ENCODE data around the gene WNT2.

The WNT2 gene

DNA sequence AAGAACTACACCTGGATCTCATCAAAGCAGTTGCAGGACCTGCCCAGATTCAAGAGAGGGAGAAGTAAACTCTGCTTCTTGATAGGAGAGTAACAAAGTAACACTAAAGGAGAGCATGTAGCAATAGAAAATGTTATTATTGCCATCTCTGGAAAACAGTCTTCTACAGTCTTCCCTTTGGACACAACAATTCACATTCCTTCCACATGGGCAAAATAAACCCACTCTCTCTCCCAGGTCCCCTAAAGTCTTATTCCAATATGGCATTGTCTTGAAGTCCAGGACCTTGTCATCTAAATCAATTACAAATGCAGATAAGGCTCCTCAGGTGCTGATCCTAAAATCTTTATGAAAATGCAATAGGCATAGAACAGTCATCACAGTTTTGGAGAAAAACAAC is 10.3 kb upstream of the WNT2 start:
- H3K4me3 ChIP-seq (ENCODE audit: low read length in 2 of 2), result no peak overlapping the region
- H3K4me1 ChIP-seq (ENCODE audit: control insufficient read depth, insufficient read depth, low read length), result no peaks in the 10 kb centered on the region

DNA sequence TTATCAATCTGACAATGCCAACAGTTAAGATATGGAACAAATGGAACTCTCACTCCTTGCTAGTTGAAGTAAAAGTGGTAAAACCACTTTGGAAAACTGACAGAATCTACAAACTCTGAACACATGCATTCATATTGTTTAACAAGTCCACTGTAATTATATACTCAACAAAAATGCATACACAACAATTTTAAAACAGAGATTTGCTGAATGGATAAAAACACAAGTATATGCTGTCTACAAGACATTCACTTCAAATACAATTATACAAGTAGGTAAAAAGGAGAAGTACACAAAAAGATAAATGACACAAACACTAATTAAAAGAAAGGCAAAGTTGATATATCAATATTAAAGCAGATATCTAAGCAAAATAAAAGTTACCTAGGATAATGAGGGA is 9.2 kb upstream of the WNT2 start:
- Histone ChIP-seq H3K4me3 (ENCODE audit: low read length in 2 of 2) (no peak overlapping the region), H3K9ac (ENCODE audit: low read length in 2 of 2) (no peak overlapping the region), H3K27ac (ENCODE audit: low read length) (no peak overlapping the region), H3K27me3 (ENCODE audit: control insufficient read depth in 1 of 2, insufficient read depth in 2 of 2, low read length in 2 of 2) (no peaks in the 10 kb centered on the region), H3K36me3 (ENCODE audit: control insufficient read depth in 2 of 2, insufficient read depth in 2 of 2, low read length in 2 of 2) (no peaks in the 10 kb centered on the region), H3K4me1 (ENCODE audit: control insufficient read depth, insufficient read depth, low read length) (no peaks in the 10 kb centered on the region), H3K9me3 (ENCODE audit: control insufficient read depth in 2 of 2, low read length in 2 of 2) (peaks cover 2 to 3% of the 10 kb centered on the region in 2 donors)

More for the DNA sequence above, 10.3 kb upstream of the WNT2 start:
- Histone ChIP-seq H3K9ac (ENCODE audit: low read length in 2 of 2) (no peak overlapping the region), H3K36me3 (ENCODE audit: control insufficient read depth in 2 of 2, insufficient read depth in 2 of 2, low read length in 2 of 2) (no peaks in the 10 kb centered on the region), H3K27me3 (ENCODE audit: control insufficient read depth in 1 of 2, insufficient read depth in 2 of 2, low read length in 2 of 2) (no peaks in the 10 kb centered on the region), H3K27ac (ENCODE audit: low read length) (no peak overlapping the region), H3K9me3 (ENCODE audit: control insufficient read depth in 2 of 2, low read length in 2 of 2) (peaks cover 2 to 3% of the 10 kb centered on the region in 2 donors)

- no peaks in the 10 kb centered on the region for H3K36me3 ChIP-seq (ENCODE audit: control insufficient read depth in 2 of 2, insufficient read depth in 2 of 2, low read length in 2 of 2)
- H3K9ac ChIP-seq (ENCODE audit: low read length in 2 of 2), result no peak overlapping the region
- peaks cover 2 to 3% of the 10 kb centered on the region in 2 donors for H3K9me3 ChIP-seq (ENCODE audit: control insufficient read depth in 2 of 2, low read length in 2 of 2)
- peaks cover 17% of the 10 kb centered on the region for H3K4me1 ChIP-seq (ENCODE audit: control insufficient read depth, insufficient read depth, low read length)
- H3K27ac ChIP-seq (ENCODE audit: low read length), result no peak overlapping the region
- H3K4me3 ChIP-seq (ENCODE audit: low read length in 2 of 2), result no peak overlapping the region
- H3K27me3 ChIP-seq (ENCODE audit: control insufficient read depth in 1 of 2, insufficient read depth in 2 of 2, low read length in 2 of 2), result peaks cover 22 to 28% of the 10 kb centered on the region in 2 donors
These were observed 3.0 kb upstream of the WNT2 start for GRCh38 chr7:117325836-117326235.

DNA sequence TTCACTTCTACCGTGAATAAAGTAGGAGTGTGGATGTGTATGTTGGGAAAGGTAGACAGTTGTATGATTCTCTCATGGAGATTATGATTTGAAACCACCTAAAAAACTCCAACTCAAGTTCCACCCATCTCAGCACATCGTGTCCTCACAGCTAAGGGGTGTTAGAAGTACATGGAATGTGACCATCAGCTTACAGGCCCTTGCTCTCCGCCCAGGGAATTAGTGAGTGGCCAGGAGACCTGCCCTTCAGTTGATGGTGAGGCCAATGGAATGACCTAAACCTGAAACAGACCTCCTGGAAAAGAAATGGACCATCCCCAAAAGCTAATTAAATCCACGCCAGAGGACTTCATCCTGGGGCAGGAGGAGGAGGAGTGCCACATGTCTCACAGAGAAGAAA is 2.1 kb upstream of the WNT2 start:
- peaks cover 2% of the 10 kb centered on the region in 2 donors for H3K9me3 ChIP-seq (ENCODE audit: control insufficient read depth in 2 of 2, low read length in 2 of 2)
- H3K36me3 ChIP-seq (ENCODE audit: control insufficient read depth in 2 of 2, insufficient read depth in 2 of 2, low read length in 2 of 2), result no peaks in the 10 kb centered on the region
- no peak overlapping the region for H3K27ac ChIP-seq (ENCODE audit: low read length)
- no peak overlapping the region for H3K9ac ChIP-seq (ENCODE audit: low read length in 2 of 2)
- H3K4me3 ChIP-seq (ENCODE audit: low read length in 2 of 2), result no peak overlapping the region
- H3K27me3 ChIP-seq (ENCODE audit: control insufficient read depth in 1 of 2, insufficient read depth in 2 of 2, low read length in 2 of 2), result peaks cover 24 to 28% of the 10 kb centered on the region in 2 donors
- peaks cover 17% of the 10 kb centered on the region for H3K4me1 ChIP-seq (ENCODE audit: control insufficient read depth, insufficient read depth, low read length)

- H3K27me3 ChIP-seq (ENCODE audit: control insufficient read depth in 1 of 2, insufficient read depth in 2 of 2, low read length in 2 of 2), result peaks cover 24 to 28% of the 10 kb centered on the region in 2 donors
- no peak overlapping the region for H3K9ac ChIP-seq (ENCODE audit: low read length in 2 of 2)
- no peak overlapping the region for H3K27ac ChIP-seq (ENCODE audit: low read length)
These were observed 1.2 kb upstream of the WNT2 start for GRCh38 chr7:117323851-117324711.

GRCh38 chr7:117323305-117323850 is 520 bp upstream of the WNT2 start:
- Histone ChIP-seq H3K27me3 (ENCODE audit: control insufficient read depth in 1 of 2, insufficient read depth in 2 of 2, low read length in 2 of 2) (peaks cover 24 to 28% of the 10 kb centered on the region in 2 donors), H3K27ac (ENCODE audit: low read length) (no peak overlapping the region), H3K9me3 (ENCODE audit: control insufficient read depth in 2 of 2, low read length in 2 of 2) (no peaks in the 10 kb centered on the region), H3K9ac (ENCODE audit: low read length in 2 of 2) (no peak overlapping the region), H3K36me3 (ENCODE audit: control insufficient read depth in 2 of 2, insufficient read depth in 2 of 2, low read length in 2 of 2) (no peaks in the 10 kb centered on the region), H3K4me3 (ENCODE audit: low read length in 2 of 2) (peak overlapping the region; percentile 55 to 67), H3K4me1 (ENCODE audit: control insufficient read depth, insufficient read depth, low read length) (peaks cover 17% of the 10 kb centered on the region)

More at GRCh38 chr7:117323851-117324711, 1.2 kb upstream of the WNT2 start:
- H3K36me3 ChIP-seq (ENCODE audit: control insufficient read depth in 2 of 2, insufficient read depth in 2 of 2, low read length in 2 of 2), result no peaks in the 10 kb centered on the region
- peak overlapping the region; percentile 55 to 67 for H3K4me3 ChIP-seq (ENCODE audit: low read length in 2 of 2)
- H3K4me1 ChIP-seq (ENCODE audit: control insufficient read depth, insufficient read depth, low read length), result peaks cover 17% of the 10 kb centered on the region
- no peaks in the 10 kb centered on the region for H3K9me3 ChIP-seq (ENCODE audit: control insufficient read depth in 2 of 2, low read length in 2 of 2)

- H3K4me1 ChIP-seq (ENCODE audit: control insufficient read depth, insufficient read depth, low read length), result peaks cover 17% of the 10 kb centered on the region
- peaks cover 24 to 28% of the 10 kb centered on the region in 2 donors for H3K27me3 ChIP-seq (ENCODE audit: control insufficient read depth in 1 of 2, insufficient read depth in 2 of 2, low read length in 2 of 2)
- no peaks in the 10 kb centered on the region for H3K9me3 ChIP-seq (ENCODE audit: control insufficient read depth in 2 of 2, low read length in 2 of 2)
- no peak overlapping the region for H3K27ac ChIP-seq (ENCODE audit: low read length)
- no peaks in the 10 kb centered on the region for H3K36me3 ChIP-seq (ENCODE audit: control insufficient read depth in 2 of 2, insufficient read depth in 2 of 2, low read length in 2 of 2)
- H3K4me3 ChIP-seq (ENCODE audit: low read length in 2 of 2), result no peak overlapping the region
- H3K9ac ChIP-seq (ENCODE audit: low read length in 2 of 2), result no peak overlapping the region
These were observed 2.3 kb downstream of the WNT2 start for GRCh38 chr7:117320523-117320922.

- Histone ChIP-seq H3K36me3 (ENCODE audit: control insufficient read depth in 2 of 2, insufficient read depth in 2 of 2, low read length in 2 of 2) (no peaks in the 10 kb centered on the region), H3K4me1 (ENCODE audit: control insufficient read depth, insufficient read depth, low read length) (peaks cover 15% of the 10 kb centered on the region), H3K9me3 (ENCODE audit: control insufficient read depth in 2 of 2, low read length in 2 of 2) (no peaks in the 10 kb centered on the region), H3K9ac (ENCODE audit: low read length in 2 of 2) (no peak overlapping the region), H3K27ac (ENCODE audit: low read length) (no peak overlapping the region), H3K27me3 (ENCODE audit: control insufficient read depth in 1 of 2, insufficient read depth in 2 of 2, low read length in 2 of 2) (peaks cover 21% of the 10 kb centered on the region in 2 donors), H3K4me3 (ENCODE audit: low read length in 2 of 2) (no peak overlapping the region)
These were observed 3.7 kb downstream of the WNT2 start for GRCh38 chr7:117319181-117319580.

- no peak overlapping the region for H3K4me3 ChIP-seq (ENCODE audit: low read length in 2 of 2)
- no peaks in the 10 kb centered on the region for H3K36me3 ChIP-seq (ENCODE audit: control insufficient read depth in 2 of 2, insufficient read depth in 2 of 2, low read length in 2 of 2)
- H3K4me1 ChIP-seq (ENCODE audit: control insufficient read depth, insufficient read depth, low read length), result no peaks in the 10 kb centered on the region
- H3K9ac ChIP-seq (ENCODE audit: low read length in 2 of 2), result no peak overlapping the region
- H3K9me3 ChIP-seq (ENCODE audit: control insufficient read depth in 2 of 2, low read length in 2 of 2), result no peaks in the 10 kb centered on the region
- no peaks in the 10 kb centered on the region for H3K27me3 ChIP-seq (ENCODE audit: control insufficient read depth in 1 of 2, insufficient read depth in 2 of 2, low read length in 2 of 2)
- no peak overlapping the region for H3K27ac ChIP-seq (ENCODE audit: low read length)
These were observed 9.3 kb downstream of the WNT2 start for GRCh38 chr7:117313582-117313981.

DNA sequence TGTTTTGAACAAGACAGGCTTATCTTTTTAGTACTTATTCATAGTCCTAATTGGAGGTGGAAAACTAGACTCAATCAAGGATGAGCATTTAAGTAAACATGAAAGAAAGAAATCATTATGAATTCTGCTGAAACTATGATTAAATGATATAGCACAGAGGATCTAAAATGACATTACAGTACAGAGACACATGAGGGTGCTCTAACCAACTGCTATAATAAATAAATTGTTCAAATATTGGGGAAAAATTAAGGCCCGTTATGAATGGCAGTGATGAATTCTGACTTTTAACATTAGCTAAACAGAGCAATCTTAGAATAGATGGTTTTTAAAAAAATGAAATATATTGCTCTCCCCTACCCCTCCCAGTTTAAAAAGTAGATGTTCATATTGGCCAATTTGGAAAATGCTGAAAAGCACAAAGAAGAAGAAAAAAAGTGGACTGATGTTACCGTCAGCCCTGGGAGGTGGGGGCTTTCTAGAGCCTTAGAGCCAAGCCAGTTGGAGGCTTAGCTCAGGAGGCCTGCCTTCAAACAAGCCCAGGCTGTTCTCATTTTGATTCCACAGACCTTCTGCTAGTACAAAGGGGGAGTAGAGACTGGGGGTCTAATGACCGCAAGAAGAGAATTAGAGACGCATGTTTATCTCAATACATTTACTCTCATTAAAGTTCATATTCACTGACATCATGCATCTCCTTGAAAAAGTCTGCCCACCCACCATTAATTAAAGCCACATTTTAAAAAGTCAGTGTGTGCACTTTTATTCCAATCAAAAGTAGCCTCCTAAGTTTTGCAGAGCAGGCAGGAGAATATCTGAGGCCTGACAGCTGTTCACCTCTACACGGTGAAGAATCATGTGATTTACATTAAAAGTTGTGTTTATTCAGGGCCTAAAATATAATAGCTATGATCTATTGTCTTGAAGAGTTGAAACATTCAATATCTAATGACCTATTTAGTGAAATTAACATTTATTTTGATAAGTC is 10.0 kb downstream of the WNT2 start:
- Histone ChIP-seq H3K27me3 (ENCODE audit: control insufficient read depth in 1 of 2, insufficient read depth in 2 of 2, low read length in 2 of 2) (no peaks in the 10 kb centered on the region), H3K36me3 (ENCODE audit: control insufficient read depth in 2 of 2, insufficient read depth in 2 of 2, low read length in 2 of 2) (no peaks in the 10 kb centered on the region), H3K9me3 (ENCODE audit: control insufficient read depth in 2 of 2, low read length in 2 of 2) (no peaks in the 10 kb centered on the region), H3K4me3 (ENCODE audit: low read length in 2 of 2) (no peak overlapping the region), H3K4me1 (ENCODE audit: control insufficient read depth, insufficient read depth, low read length) (no peaks in the 10 kb centered on the region), H3K27ac (ENCODE audit: low read length) (no peak overlapping the region), H3K9ac (ENCODE audit: low read length in 2 of 2) (no peak overlapping the region)

Measured in stomach smooth muscle (tissue), 2 donors.